Kidney epithelial cell (primary cell): ENCODE results near the gene SLC25A51. TPM values are rescaled to one million over a fixed set of nuclear protein-coding genes. Genes with fewer than 3 reads are reported as not detected.
"Not testable (repeated sequence)": the region's sequence is repeated elsewhere in the genome, so short reads cannot be mapped to it uniquely, and the experiment has no call there.

Experiments
- DNase-seq: peaks from one replicate; pipeline ENCODE4 v3.0.0-alpha.2; 2010; ENCODE audit warnings: low read depth
- H3K27me3 ChIP-seq: 2 replicates; pipeline ENCODE4 v1.6.0; 2011; ENCODE audit warnings: low read length; ENCODE audit not compliant: control insufficient read depth, insufficient read depth
- H3K36me3 ChIP-seq: 2 replicates; pipeline ENCODE4 v1.5.1; 2011; ENCODE audit warnings: low read length; ENCODE audit not compliant: control insufficient read depth, insufficient read depth
- H3K4me3 ChIP-seq: 2 replicates; pipeline ENCODE4 v1.5.1; 2011; ENCODE audit warnings: low read depth, mild to moderate bottlenecking, control low read depth, low read length
- total RNA-seq: library from RNA; depleted of rRNA; stranded (reverse); fragments of >200 nt; gene quantifications from 2 replicates; pipeline ENCODE4 v1.2.3, GENCODE V29; 2015
- TF ChIP-seq, protein P1 (sequence below): IDR thresholded peaks from 2 replicates; pipeline ENCODE4 v1.5.1; 2011; ENCODE audit warnings: mild to moderate bottlenecking, moderate library complexity, low read length, control low read depth, inconsistent platforms; ENCODE audit not compliant: insufficient read depth, poor library complexity, severe bottlenecking

The SLC25A51 gene
- total RNA-seq, 1 donor from 2014 or later, result 36.8 TPM

DNA sequence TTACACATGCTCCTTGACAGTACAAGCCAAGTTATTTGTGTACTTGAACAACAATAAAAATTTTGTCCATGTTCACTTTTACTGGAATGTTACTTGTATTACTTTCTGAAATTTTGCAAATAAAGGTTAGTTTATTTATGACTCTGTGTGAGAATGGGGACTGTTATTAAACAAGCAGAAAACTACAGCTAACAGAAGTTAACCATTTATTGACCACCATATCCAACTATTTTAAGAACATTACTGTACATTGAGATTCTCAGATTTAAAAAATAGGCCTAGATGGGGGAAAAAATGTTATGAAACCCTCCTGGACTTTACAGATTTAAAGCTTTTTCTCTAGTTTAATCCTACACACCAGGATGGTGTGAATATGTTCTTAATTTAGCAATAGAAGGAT lies 1.8 kb downstream of the SLC25A51 start:
- Histone ChIP-seq H3K27me3 (no peaks in the 10 kb centered on the region), H3K36me3 (no peaks in the 10 kb centered on the region), H3K4me3 (no peak overlapping the region)
- TF ChIP-seq, protein P1, sequence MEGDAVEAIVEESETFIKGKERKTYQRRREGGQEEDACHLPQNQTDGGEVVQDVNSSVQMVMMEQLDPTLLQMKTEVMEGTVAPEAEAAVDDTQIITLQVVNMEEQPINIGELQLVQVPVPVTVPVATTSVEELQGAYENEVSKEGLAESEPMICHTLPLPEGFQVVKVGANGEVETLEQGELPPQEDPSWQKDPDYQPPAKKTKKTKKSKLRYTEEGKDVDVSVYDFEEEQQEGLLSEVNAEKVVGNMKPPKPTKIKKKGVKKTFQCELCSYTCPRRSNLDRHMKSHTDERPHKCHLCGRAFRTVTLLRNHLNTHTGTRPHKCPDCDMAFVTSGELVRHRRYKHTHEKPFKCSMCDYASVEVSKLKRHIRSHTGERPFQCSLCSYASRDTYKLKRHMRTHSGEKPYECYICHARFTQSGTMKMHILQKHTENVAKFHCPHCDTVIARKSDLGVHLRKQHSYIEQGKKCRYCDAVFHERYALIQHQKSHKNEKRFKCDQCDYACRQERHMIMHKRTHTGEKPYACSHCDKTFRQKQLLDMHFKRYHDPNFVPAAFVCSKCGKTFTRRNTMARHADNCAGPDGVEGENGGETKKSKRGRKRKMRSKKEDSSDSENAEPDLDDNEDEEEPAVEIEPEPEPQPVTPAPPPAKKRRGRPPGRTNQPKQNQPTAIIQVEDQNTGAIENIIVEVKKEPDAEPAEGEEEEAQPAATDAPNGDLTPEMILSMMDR, result no peak
- no peak for DNase-seq

DNA sequence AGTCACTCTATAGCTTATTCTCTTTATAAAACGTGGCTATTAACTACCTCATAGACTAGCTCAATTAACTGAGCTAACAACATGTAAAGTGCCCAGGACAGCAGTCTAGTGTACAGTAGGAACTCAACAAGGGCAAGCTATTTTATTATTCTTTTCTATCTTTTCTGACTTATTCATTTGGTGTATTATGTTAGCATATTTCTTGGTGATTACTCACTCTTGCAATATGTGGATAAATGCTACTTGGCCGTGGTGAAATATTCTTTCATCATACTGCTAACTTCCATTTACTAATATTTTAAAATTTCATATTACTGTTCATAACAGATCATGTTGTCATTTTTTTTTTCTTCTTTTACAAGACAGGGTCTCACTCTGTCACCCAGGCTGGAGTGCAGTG lies 4.9 kb downstream of the SLC25A51 start:
- Histone ChIP-seq H3K4me3 (no peak overlapping the region), H3K27me3 (no peaks in the 10 kb centered on the region), H3K36me3 (no peaks in the 10 kb centered on the region)
- TF ChIP-seq, protein P1, result no peak
- DNase-seq, result no peak

DNA sequence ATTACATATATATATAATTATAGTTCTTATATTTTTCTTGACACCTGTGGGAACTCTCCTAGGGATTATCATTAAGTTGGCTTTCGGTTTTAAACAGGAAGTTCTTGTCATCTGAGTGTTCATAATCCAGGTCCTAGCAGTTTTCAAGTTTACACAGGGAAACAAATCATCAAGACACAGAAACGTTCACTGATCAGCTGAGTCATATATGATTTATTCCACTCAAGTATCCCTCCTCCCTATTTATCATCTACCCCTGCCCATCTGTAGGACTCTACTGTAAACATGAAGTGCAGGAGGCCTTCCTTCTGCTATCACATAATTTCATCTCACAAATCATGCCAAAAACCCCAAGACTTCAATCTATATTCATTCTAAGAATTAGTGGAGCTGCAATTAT lies 6.3 kb downstream of the SLC25A51 start:
- TF ChIP-seq, protein P1, result no peak
- Histone ChIP-seq H3K27me3 (no peaks in the 10 kb centered on the region), H3K4me3 (no peak overlapping the region), H3K36me3 (no peaks in the 10 kb centered on the region)
- DNase-seq, result no peak

DNA sequence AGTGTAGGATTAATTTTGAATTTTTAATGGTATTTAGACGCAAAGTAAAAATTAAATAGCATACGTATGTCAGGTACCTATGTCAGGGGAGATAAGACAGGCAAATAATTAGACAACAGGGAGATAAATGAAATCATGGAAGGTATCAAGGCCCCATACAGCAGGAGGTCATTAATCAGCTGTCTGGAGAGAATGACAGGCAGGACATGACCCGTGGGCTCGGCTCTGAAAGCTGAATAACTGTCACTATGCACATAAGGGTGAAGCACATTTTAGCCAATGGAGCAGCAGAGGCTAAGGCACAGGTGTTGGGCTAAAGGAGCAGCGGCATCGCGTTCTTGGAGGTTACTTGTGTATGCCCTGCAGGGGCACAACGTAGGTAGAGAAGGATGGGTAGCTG lies 11.9 kb downstream of the SLC25A51 start:
- Histone ChIP-seq H3K36me3 (no peaks in the 10 kb centered on the region), H3K4me3 (no peak overlapping the region), H3K27me3 (no peaks in the 10 kb centered on the region)
- TF ChIP-seq, protein P1, result no peak
- DNase-seq, result no peak

DNA sequence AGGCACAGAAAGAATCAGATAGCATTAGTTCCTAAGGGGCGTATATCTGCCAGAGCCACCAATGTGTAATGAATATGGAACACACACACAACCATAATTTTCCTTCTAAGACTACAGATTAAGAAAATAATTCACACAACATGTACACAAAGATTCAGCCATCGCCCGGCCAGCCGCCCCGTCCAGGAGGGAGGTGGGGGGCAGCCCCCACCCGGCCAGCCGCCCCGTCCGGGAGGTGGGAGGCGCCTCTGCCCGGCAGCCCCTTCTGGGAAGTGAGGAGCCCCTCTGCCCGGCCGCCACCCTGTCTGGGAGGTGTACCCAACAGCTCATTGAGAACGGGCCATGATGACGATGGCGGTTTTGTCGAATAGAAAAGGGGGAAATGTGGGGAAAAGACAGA lies 12.9 kb downstream of the SLC25A51 start:
- DNase-seq, H3K4me3 ChIP-seq, H3K36me3 ChIP-seq, H3K27me3 ChIP-seq: not testable (repeated sequence)

DNA sequence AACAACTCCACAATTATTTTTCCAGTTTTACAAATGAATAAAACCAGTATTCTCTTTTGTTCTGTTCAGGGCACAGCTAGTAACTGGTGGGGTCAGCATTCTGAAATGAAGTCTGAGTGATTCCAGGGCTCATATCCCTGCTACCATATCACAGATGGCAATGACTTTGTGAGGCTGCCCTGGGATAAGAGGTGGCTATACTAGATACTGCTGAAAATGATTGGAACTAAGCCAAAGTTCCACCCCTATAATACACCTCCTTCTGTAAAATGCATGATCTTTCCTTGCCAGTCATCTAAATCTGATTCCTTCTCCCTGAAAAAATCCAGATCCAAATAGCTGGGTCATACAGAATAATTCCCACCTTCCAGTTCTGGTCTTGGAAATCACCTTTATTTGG lies 14.4 kb downstream of the SLC25A51 start:
- H3K4me3 ChIP-seq, result no peak overlapping the region
- no peaks in the 10 kb centered on the region for H3K36me3 ChIP-seq
- H3K27me3 ChIP-seq, result no peaks in the 10 kb centered on the region
- TF ChIP-seq, protein P1, result no peak
- DNase-seq, result no peak

DNA sequence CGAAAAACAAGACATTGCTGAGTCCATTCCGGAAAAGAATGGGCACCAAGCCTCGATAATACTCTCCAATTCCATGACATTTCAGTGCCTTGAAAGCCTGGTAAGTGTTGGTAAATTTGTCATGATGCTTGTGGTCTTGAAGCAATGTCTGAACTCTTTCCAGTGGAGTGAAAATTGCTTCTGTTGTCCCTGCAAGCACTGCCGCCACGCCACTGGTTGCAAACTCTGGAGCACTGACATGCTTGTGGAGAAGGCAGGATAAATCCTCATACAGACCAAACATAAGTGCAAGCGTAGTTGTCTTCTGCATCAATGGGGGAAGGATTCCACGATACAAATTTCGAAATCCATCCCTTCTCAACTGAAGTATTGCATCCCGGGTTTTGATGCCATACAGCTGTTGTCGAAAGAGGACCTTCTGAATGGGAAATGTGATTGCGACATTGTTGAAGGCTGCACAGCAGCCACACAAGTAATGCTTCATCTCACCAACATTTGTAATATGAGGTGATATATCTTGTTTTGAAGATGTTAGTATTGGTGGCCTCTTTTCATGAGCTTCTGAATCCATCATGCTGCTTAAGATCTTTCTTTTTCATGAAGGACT lies 15.8 kb downstream of the SLC25A51 start:
- H3K27me3 ChIP-seq, DNase-seq, H3K36me3 ChIP-seq, H3K4me3 ChIP-seq: not testable (repeated sequence)
